MM.1S (cell line): ENCODE results near the gene OMG.

Experiments
- DNase-seq: peaks from one replicate; pipeline ENCODE4 v3.0.0-alpha.2; 2015
- H2AFZ ChIP-seq: fragments of 300-600 bp; sonication (generic); 2 replicates; pipeline ENCODE4 v1.6.0; 2016; ENCODE audit warnings: antibody characterized with exemption, low read length
- H3F3A ChIP-seq: fragments of 300-600 bp; sonication (generic); 2 replicates; pipeline ENCODE4 v1.6.1; 2016; ENCODE audit warnings: mild to moderate bottlenecking, antibody characterized with exemption, low read length, moderate library complexity, mixed read lengths; ENCODE audit not compliant: insufficient read depth
- H3K27ac ChIP-seq: fragments of 300-600 bp; sonication (generic); 2 replicates; pipeline ENCODE4 v1.5.1; 2016; ENCODE audit warnings: mild to moderate bottlenecking, low read length
- H3K27me3 ChIP-seq: fragments of 300-600 bp; sonication (generic); replicated peaks from 2 replicates; pipeline ENCODE4 v1.6.0; 2016; ENCODE audit warnings: low read length; ENCODE audit not compliant: insufficient read depth
- H3K36me3 ChIP-seq: fragments of 300-600 bp; sonication (generic); replicated peaks from 2 replicates; pipeline ENCODE4 v1.6.1; 2016; ENCODE audit warnings: mild to moderate bottlenecking, low read length, mixed read lengths; ENCODE audit not compliant: insufficient read depth
- H3K4me1 ChIP-seq: fragments of 300-600 bp; sonication (generic); 2 replicates; pipeline ENCODE4 v1.6.1; 2016; ENCODE audit warnings: low read length, mixed read lengths
- H3K4me2 ChIP-seq: fragments of 300-600 bp; sonication (generic); 2 replicates; pipeline ENCODE4 v1.6.0; 2016; ENCODE audit warnings: low read depth, low read length
- H3K4me3 ChIP-seq: fragments of 300-600 bp; sonication (generic); 2 replicates; pipeline ENCODE4 v1.5.1; 2016; ENCODE audit warnings: low read length, mixed read lengths
- H3K79me2 ChIP-seq: fragments of 300-600 bp; sonication (generic); 2 replicates; pipeline ENCODE4 v1.6.1; 2016; ENCODE audit warnings: mixed run types, low read length, mixed read lengths
- H3K9ac ChIP-seq: fragments of 300-600 bp; sonication (generic); 2 replicates; pipeline ENCODE4 v1.6.1; 2016; ENCODE audit warnings: low read length, mixed read lengths
- H3K9me2 ChIP-seq: fragments of 300-600 bp; sonication (generic); replicated peaks from 2 replicates; pipeline ENCODE4 v1.6.1; 2016; ENCODE audit warnings: mild to moderate bottlenecking, low read length, mixed read lengths; ENCODE audit not compliant: insufficient read depth
- H3K9me3 ChIP-seq: fragments of 300-600 bp; sonication (generic); replicated peaks from 2 replicates; pipeline ENCODE4 v1.6.1; 2016; ENCODE audit warnings: mild to moderate bottlenecking, low read length, mixed read lengths; ENCODE audit not compliant: insufficient read depth
- H4K20me1 ChIP-seq: fragments of 300-600 bp; sonication (generic); 2 replicates; pipeline ENCODE4 v1.6.1; 2016; ENCODE audit warnings: mild to moderate bottlenecking, low read length, moderate library complexity, mixed read lengths; ENCODE audit not compliant: insufficient read depth
- CTCF ChIP-seq: fragments of 300-600 bp; sonication (generic); IDR thresholded peaks from 2 replicates; pipeline ENCODE4 v1.5.1; 2016; ENCODE audit warnings: antibody characterized with exemption, low read length, mixed read lengths
- EZH2 ChIP-seq: fragments of 300-600 bp; sonication (generic); optimal IDR thresholded peaks from 2 replicates; pipeline ENCODE3; 2017; ENCODE audit warnings: low read depth, mild to moderate bottlenecking, antibody characterized with exemption, low read length, mixed read lengths
- EZH2phosphoT487 ChIP-seq: fragments of 300-600 bp; sonication (generic); IDR thresholded peaks from 2 replicates; pipeline ENCODE4 v1.6.1; 2018; ENCODE audit warnings: antibody characterized with exemption, low read length

OMG gene

GRCh38 chr17:31272236-31272635 lies 24.8 kb downstream of the OMG start:
- no peak overlapping the region for H3K9ac ChIP-seq
- H4K20me1 ChIP-seq = no peaks in the 10 kb centered on the region
- H3K9me2 ChIP-seq = no peaks in the 10 kb centered on the region
- no peaks in the 10 kb centered on the region for H3K36me3 ChIP-seq
- H3K27me3 ChIP-seq = no peaks in the 10 kb centered on the region
- no peak overlapping the region for H2AFZ ChIP-seq
- no peak for DNase-seq
- H3K4me2 ChIP-seq = no peak overlapping the region
- no peak overlapping the region for H3K27ac ChIP-seq
- no peaks in the 10 kb centered on the region for H3F3A ChIP-seq
- no peaks in the 10 kb centered on the region for H3K79me2 ChIP-seq
- no peaks in the 10 kb centered on the region for H3K4me1 ChIP-seq
- H3K9me3 ChIP-seq = no peaks in the 10 kb centered on the region
- H3K4me3 ChIP-seq = no peak overlapping the region
- TF ChIP-seq EZH2 (no peak), EZH2phosphoT487 (no peak), CTCF (no peak)

GRCh38 chr17:31269578-31269983 lies 27.5 kb downstream of the OMG start:
- H3K36me3 ChIP-seq = no peaks in the 10 kb centered on the region

GRCh38 chr17:31269036-31269577 lies 27.9 kb downstream of the OMG start:
- Histone ChIP-seq H2AFZ (no peak overlapping the region), H4K20me1 (no peaks in the 10 kb centered on the region), H3K4me1 (no peaks in the 10 kb centered on the region), H3K36me3 (no peaks in the 10 kb centered on the region), H3K79me2 (no peaks in the 10 kb centered on the region), H3K9ac (no peak overlapping the region), H3K9me2 (no peaks in the 10 kb centered on the region), H3K27me3 (no peaks in the 10 kb centered on the region), H3K27ac (no peak overlapping the region), H3K9me3 (no peaks in the 10 kb centered on the region), H3F3A (no peaks in the 10 kb centered on the region), H3K4me3 (no peak overlapping the region), H3K4me2 (no peak overlapping the region)
- TF ChIP-seq CTCF (no peak), EZH2phosphoT487 (no peak), EZH2 (no peak)
- DNase-seq = no peak

More at GRCh38 chr17:31269578-31269983, 27.5 kb downstream of the OMG start:
- Histone ChIP-seq H3K4me2 (no peak overlapping the region), H3K27me3 (no peaks in the 10 kb centered on the region), H3K9ac (no peak overlapping the region), H3K9me3 (no peaks in the 10 kb centered on the region), H3K4me1 (no peaks in the 10 kb centered on the region), H3K9me2 (no peaks in the 10 kb centered on the region), H4K20me1 (no peaks in the 10 kb centered on the region), H3K79me2 (no peaks in the 10 kb centered on the region), H3K4me3 (no peak overlapping the region), H3F3A (no peaks in the 10 kb centered on the region), H2AFZ (no peak overlapping the region), H3K27ac (no peak overlapping the region)
- TF ChIP-seq CTCF = no peak
- no peak for TF ChIP-seq EZH2
- no peak for TF ChIP-seq EZH2phosphoT487
- DNase-seq = no peak
